ENCODE data around the gene SMYD3. TPM values are rescaled to one million over a fixed set of nuclear protein-coding genes. Genes with fewer than 3 reads are reported as not detected.

The SMYD3 gene
- total and polyA plus RNA-seq, 5 donors from 2014 or later: 17.7 to 36.6 (median 28.9) TPM

DNA sequence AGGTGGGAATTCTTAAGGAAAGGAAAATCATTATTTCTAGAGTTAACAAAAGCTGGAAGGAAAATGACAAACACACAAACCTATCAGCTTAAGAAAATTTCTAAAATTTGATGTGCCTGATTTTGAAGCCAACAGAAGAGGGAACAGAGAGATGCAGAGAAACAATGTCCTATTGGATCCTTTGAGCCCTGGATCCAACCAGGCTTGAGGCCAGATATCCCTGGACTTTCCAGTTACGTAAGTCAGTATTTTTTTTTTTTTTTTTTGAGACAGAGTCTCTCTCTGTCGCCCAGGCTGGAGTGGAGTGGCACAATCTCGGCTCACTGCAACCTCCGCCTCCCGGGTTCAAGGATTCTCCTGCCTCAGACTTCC, 703.4 kb downstream of the SMYD3 start:
- H3K4me3 Mint-ChIP-seq: no peak overlapping the region
- Histone ChIP-seq H3K4me1 (ENCODE audit: control insufficient read depth, insufficient read depth, low read length, poor library complexity, severe bottlenecking) (no peaks in the 10 kb centered on the region), H3K9me3 (ENCODE audit: control insufficient read depth in 2 of 2, low read length in 2 of 2) (no peaks in the 10 kb centered on the region), H3K27ac (ENCODE audit: insufficient read depth, low read length, poor library complexity, severe bottlenecking) (no peak overlapping the region), H3K27me3 (ENCODE audit: control insufficient read depth, insufficient read depth, low read length) (no peaks in the 10 kb centered on the region), H3K36me3 (ENCODE audit: control insufficient read depth, insufficient read depth, low read length) (no peaks in the 10 kb centered on the region), H3K4me3 (ENCODE audit: low read depth, low read length) (no peak overlapping the region)
- H3K9me3 Mint-ChIP-seq: no peaks in the 10 kb centered on the region
- ATAC-seq (ENCODE audit: low read depth in 2 of 2): no peak
- H3K27ac Mint-ChIP-seq: no peak overlapping the region
- H3K27me3 Mint-ChIP-seq: no peaks in the 10 kb centered on the region
- H3K36me3 Mint-ChIP-seq: peaks cover 22% of the 10 kb centered on the region
- no peak for DNase-seq
- peaks cover 0 to 9% (median 4%) of the 10 kb centered on the region in 4 donors for H3K4me1 Mint-ChIP-seq

DNA sequence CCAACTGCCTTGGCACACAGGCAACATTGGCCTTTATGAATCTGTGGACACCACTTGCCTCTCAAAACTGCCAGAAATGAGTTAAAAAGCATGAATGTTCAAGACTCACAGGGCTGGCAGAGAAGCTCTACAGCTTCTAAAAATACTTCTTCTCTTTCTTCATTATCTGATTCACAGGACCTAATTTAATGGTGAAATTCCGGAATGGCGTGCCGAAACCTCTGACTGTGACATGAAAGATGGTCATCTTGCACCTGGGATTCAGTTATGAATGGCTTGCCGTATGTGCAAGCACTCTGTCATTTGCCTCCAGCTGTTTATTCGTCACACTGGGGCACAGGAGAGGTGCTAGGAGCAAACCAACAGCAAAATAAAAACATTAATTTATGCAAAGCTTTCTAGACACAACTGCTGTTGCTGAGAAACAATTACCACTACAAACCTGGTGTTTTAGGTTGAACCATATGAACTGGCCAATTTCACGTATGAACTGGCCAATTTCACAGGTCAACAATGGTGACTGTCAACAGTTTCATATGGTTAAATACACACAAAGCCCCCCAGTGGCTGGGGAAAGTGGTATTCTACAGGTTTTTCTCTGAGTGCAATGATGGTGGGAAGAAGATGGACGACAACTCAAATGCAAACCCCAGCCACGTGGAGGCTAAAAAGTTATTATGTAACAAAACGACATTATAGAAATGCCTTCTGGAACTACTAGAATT, 704.0 kb downstream of the SMYD3 start:
- Histone ChIP-seq H3K4me1 (ENCODE audit: control insufficient read depth, insufficient read depth, low read length, poor library complexity, severe bottlenecking) (no peaks in the 10 kb centered on the region), H3K36me3 (ENCODE audit: control insufficient read depth, insufficient read depth, low read length) (no peaks in the 10 kb centered on the region), H3K27me3 (ENCODE audit: control insufficient read depth, insufficient read depth, low read length) (no peaks in the 10 kb centered on the region), H3K9me3 (ENCODE audit: control insufficient read depth in 2 of 2, low read length in 2 of 2) (no peaks in the 10 kb centered on the region), H3K4me3 (ENCODE audit: low read depth, low read length) (no peak overlapping the region), H3K27ac (ENCODE audit: insufficient read depth, low read length, poor library complexity, severe bottlenecking) (no peak overlapping the region)
- H3K36me3 Mint-ChIP-seq: peaks cover 22% of the 10 kb centered on the region
- DNase-seq (no peak), ATAC-seq (ENCODE audit: low read depth in 2 of 2) (no peak)
- H3K9me3 Mint-ChIP-seq: no peaks in the 10 kb centered on the region
- H3K27ac Mint-ChIP-seq: peak overlapping the region in 1 of 3 donors; percentile 48
- H3K4me3 Mint-ChIP-seq: no peak overlapping the region
- no peaks in the 10 kb centered on the region for H3K27me3 Mint-ChIP-seq
- H3K4me1 Mint-ChIP-seq: peaks cover 0 to 9% (median 3%) of the 10 kb centered on the region in 4 donors

DNA sequence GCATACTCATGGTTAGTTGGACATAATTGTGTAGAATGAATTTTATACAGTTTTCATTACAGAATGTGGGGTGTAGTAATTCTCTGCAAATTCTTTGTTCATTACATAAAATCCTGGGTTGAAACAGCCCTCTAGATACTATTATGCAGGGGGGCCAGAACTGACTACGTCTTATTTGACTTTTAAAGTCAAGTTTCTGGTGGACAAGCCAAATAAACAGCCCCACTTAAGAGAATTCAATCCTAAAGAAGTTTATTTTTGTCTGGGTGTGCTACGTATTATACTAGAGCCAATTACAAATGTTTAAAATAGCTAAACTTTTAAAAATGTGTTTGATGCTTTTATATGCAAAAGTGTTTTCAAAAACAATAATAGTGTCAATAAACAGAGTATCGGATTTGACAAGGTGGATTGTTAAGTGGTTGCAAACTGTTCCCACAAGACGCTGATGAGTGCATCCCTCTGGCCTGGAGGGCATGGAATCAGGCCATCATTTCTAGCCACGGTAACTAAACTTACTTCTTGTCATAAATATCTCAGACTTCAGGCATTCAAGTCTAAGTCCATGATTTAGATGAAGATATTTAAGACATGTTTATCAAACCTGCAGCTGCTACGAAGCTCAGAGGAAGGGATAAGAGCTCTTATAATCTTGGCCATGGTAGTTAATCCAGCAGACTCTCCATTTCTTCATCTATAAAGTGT, 706.0 kb downstream of the SMYD3 start:
- H3K27ac Mint-ChIP-seq: no peak overlapping the region
- ATAC-seq (ENCODE audit: low read depth in 2 of 2) (no peak), DNase-seq (no peak)
- Histone ChIP-seq H3K4me1 (ENCODE audit: control insufficient read depth, insufficient read depth, low read length, poor library complexity, severe bottlenecking) (no peaks in the 10 kb centered on the region), H3K4me3 (ENCODE audit: low read depth, low read length) (no peak overlapping the region), H3K9me3 (ENCODE audit: control insufficient read depth in 2 of 2, low read length in 2 of 2) (no peaks in the 10 kb centered on the region), H3K27me3 (ENCODE audit: control insufficient read depth, insufficient read depth, low read length) (no peaks in the 10 kb centered on the region), H3K27ac (ENCODE audit: insufficient read depth, low read length, poor library complexity, severe bottlenecking) (no peak overlapping the region), H3K36me3 (ENCODE audit: control insufficient read depth, insufficient read depth, low read length) (no peaks in the 10 kb centered on the region)
- no peaks in the 10 kb centered on the region for H3K9me3 Mint-ChIP-seq
- H3K36me3 Mint-ChIP-seq: peaks cover 27% of the 10 kb centered on the region
- H3K27me3 Mint-ChIP-seq: no peaks in the 10 kb centered on the region
- peaks cover 0 to 4% (median 2%) of the 10 kb centered on the region in 4 donors for H3K4me1 Mint-ChIP-seq
- no peak overlapping the region for H3K4me3 Mint-ChIP-seq

DNA sequence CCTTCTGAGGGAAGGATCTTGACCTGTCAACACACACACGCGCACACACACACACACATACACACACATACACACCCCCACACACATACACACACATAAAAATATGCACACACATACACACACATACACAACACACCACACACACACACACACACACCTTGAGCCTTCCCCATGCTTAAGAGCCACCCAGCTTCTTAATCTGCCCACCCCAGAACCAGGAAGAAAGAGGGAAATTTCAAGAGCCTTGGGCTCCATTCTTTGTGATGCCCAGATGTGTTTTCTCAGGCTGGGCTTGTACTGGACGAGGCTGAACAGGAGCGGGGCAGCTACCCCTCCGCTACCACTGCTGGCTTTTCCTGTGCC, 708.7 kb downstream of the SMYD3 start:
- no peak overlapping the region for H3K4me3 Mint-ChIP-seq
- DNase-seq (no peak), ATAC-seq (ENCODE audit: low read depth in 2 of 2) (no peak)
- no peaks in the 10 kb centered on the region for H3K4me1 ChIP-seq (ENCODE audit: control insufficient read depth, insufficient read depth, low read length, poor library complexity, severe bottlenecking)
- H3K27me3 ChIP-seq (ENCODE audit: control insufficient read depth, insufficient read depth, low read length): no peaks in the 10 kb centered on the region
- H3K4me1 Mint-ChIP-seq: peaks cover 0 to 4% (median 2%) of the 10 kb centered on the region in 4 donors
- no peak overlapping the region for H3K4me3 ChIP-seq (ENCODE audit: low read depth, low read length)
- H3K27me3 Mint-ChIP-seq: no peaks in the 10 kb centered on the region
- no peak overlapping the region for H3K27ac ChIP-seq (ENCODE audit: insufficient read depth, low read length, poor library complexity, severe bottlenecking)
- H3K36me3 Mint-ChIP-seq: peaks cover 24% of the 10 kb centered on the region
- no peaks in the 10 kb centered on the region for H3K36me3 ChIP-seq (ENCODE audit: control insufficient read depth, insufficient read depth, low read length)
- no peaks in the 10 kb centered on the region for H3K9me3 Mint-ChIP-seq
- no peaks in the 10 kb centered on the region for H3K9me3 ChIP-seq (ENCODE audit: control insufficient read depth in 2 of 2, low read length in 2 of 2)
- H3K27ac Mint-ChIP-seq: peak overlapping the region in 2 of 3 donors; percentile 12 to 61

DNA sequence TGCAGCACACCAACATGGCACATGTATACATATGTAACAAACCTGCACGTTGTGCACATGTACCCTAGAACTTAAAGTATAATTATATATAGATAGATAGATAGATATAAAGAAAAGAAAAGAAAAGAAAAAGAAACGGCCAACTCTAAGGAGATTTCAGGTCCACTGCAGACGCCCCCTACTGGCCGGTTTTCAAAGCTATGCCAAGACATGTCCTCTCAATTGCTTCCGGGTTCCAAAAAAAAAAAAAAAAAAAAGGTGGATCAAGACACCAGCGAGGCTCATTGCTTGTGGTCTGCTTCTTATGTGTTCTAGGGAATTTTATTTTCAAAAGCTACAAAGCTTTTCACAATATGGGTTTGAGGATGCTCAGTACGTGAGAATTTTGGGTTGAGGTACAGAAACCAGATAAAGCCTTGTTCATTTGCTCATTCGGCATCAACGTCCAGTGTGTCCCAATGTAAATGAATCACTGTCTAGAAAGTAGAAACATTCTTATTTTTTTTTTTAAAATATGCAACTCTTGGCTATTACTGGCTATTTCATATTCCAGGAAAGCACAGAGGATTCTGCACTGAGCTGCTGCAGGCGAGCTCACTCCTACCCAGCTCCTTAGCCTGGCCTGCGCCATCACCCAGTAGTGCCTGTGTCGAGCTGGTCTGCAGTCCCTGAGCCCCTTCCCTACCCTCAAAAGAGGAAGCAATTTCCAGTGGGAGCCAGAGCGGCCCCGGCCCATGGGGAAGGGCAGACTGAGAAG, 709.3 kb downstream of the SMYD3 start:
- Histone ChIP-seq H3K4me1 (ENCODE audit: control insufficient read depth, insufficient read depth, low read length, poor library complexity, severe bottlenecking) (no peaks in the 10 kb centered on the region), H3K27me3 (ENCODE audit: control insufficient read depth, insufficient read depth, low read length) (no peaks in the 10 kb centered on the region), H3K9me3 (ENCODE audit: control insufficient read depth in 2 of 2, low read length in 2 of 2) (no peaks in the 10 kb centered on the region), H3K4me3 (ENCODE audit: low read depth, low read length) (no peak overlapping the region), H3K27ac (ENCODE audit: insufficient read depth, low read length, poor library complexity, severe bottlenecking) (no peak overlapping the region), H3K36me3 (ENCODE audit: control insufficient read depth, insufficient read depth, low read length) (no peaks in the 10 kb centered on the region)
- H3K27ac Mint-ChIP-seq: no peak overlapping the region
- no peak for ATAC-seq (ENCODE audit: low read depth in 2 of 2)
- peaks cover 20% of the 10 kb centered on the region for H3K36me3 Mint-ChIP-seq
- peak in 1 of 3 donors; percentile 7 for DNase-seq
- H3K4me3 Mint-ChIP-seq: no peak overlapping the region
- H3K4me1 Mint-ChIP-seq: peaks cover 0 to 4% (median under 1%) of the 10 kb centered on the region in 4 donors
- H3K27me3 Mint-ChIP-seq: no peaks in the 10 kb centered on the region
- H3K9me3 Mint-ChIP-seq: no peaks in the 10 kb centered on the region

DNA sequence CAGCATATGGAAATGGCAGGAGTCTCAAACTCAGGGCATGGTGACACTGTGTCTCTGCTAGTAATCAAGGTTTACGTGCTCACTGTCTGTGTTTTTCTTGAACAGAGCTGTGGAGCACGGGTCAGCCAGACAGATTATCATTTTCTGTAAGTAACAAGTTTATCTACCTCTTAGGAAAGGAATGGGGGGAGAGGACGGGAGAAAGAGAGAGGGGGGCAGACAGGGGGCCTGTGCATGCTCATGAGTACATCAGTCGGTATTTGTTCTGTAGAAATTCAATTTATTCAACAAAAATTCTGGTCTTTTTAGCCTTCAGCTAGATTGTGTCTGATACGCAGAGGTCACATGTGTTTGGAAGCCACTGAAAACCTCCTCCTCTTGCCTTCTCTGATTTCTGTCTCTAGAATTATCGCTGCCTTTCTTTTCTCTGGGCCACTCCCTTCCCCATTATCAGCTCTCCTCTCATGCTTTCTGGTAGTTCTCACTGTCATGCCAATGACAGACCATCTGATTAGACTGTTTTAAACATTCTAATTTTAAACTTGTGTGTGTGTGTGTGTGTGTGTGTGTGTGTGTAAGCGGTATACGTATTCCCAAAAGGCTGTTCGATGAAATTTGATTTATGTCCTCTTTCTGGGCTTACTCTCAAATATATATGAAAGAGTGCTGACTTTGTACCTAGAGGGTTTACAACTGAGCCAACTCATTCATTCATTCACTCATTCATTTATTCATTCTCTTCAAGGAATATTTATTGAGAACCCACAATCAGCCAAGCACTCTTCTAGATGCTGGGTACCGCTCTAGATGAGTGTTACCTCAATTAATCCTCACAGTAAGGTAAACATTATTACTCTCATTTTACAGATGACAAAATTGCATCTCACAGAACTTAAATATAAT, 715.4 kb downstream of the SMYD3 start:
- H3K4me1 Mint-ChIP-seq: no peaks in the 10 kb centered on the region
- Histone ChIP-seq H3K36me3 (ENCODE audit: control insufficient read depth, insufficient read depth, low read length) (no peaks in the 10 kb centered on the region), H3K4me3 (ENCODE audit: low read depth, low read length) (no peak overlapping the region), H3K4me1 (ENCODE audit: control insufficient read depth, insufficient read depth, low read length, poor library complexity, severe bottlenecking) (no peaks in the 10 kb centered on the region), H3K27me3 (ENCODE audit: control insufficient read depth, insufficient read depth, low read length) (no peaks in the 10 kb centered on the region), H3K9me3 (ENCODE audit: control insufficient read depth in 2 of 2, low read length in 2 of 2) (no peaks in the 10 kb centered on the region), H3K27ac (ENCODE audit: insufficient read depth, low read length, poor library complexity, severe bottlenecking) (no peak overlapping the region)
- H3K9me3 Mint-ChIP-seq: no peaks in the 10 kb centered on the region
- H3K27me3 Mint-ChIP-seq: no peaks in the 10 kb centered on the region
- no peak overlapping the region for H3K4me3 Mint-ChIP-seq
- no peak overlapping the region for H3K27ac Mint-ChIP-seq
- DNase-seq (no peak), ATAC-seq (ENCODE audit: low read depth in 2 of 2) (no peak)
- peaks cover 6% of the 10 kb centered on the region for H3K36me3 Mint-ChIP-seq

DNA sequence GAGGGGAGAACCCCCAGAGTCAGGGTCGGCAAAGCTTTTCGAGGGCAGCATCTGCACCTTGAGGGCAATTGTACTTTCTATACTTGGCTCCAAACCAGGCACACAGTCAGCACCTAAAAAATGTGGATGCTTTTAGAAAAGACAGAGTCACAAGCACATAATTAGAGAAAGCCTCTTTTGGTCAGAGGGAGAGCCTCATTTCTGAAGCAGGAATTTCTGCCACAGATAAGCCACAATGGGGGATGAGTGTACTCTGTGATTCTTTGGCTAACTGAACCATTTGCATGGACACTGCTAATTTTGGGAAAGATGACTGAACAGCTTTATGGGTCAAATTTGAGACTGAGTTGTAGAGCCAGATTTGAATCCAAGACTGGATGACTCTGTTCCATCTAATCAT, 716.6 kb downstream of the SMYD3 start:
- H3K9me3 ChIP-seq (ENCODE audit: control insufficient read depth in 2 of 2, low read length in 2 of 2): no peaks in the 10 kb centered on the region
- no peak overlapping the region for H3K27ac Mint-ChIP-seq
- no peaks in the 10 kb centered on the region for H3K36me3 ChIP-seq (ENCODE audit: control insufficient read depth, insufficient read depth, low read length)
- no peak overlapping the region for H3K27ac ChIP-seq (ENCODE audit: insufficient read depth, low read length, poor library complexity, severe bottlenecking)
- no peaks in the 10 kb centered on the region for H3K27me3 ChIP-seq (ENCODE audit: control insufficient read depth, insufficient read depth, low read length)
- H3K36me3 Mint-ChIP-seq: peaks cover 5% of the 10 kb centered on the region
- no peaks in the 10 kb centered on the region for H3K27me3 Mint-ChIP-seq
- H3K4me3 ChIP-seq (ENCODE audit: low read depth, low read length): no peak overlapping the region
- no peaks in the 10 kb centered on the region for H3K4me1 Mint-ChIP-seq
- no peak for ATAC-seq (ENCODE audit: low read depth in 2 of 2)
- H3K4me1 ChIP-seq (ENCODE audit: control insufficient read depth, insufficient read depth, low read length, poor library complexity, severe bottlenecking): no peaks in the 10 kb centered on the region
- no peak overlapping the region for H3K4me3 Mint-ChIP-seq
- DNase-seq: no peak
- peaks cover 0 to under 1% (median 0%) of the 10 kb centered on the region in 7 donors for H3K9me3 Mint-ChIP-seq

All from CD4-positive, CD25-positive, alpha-beta regulatory T cell (primary cell).